Activated CD8-positive, alpha-beta T cell treated with anti-CD3 and anti-CD28 coated beads for 36 hours (primary cell): ENCODE measurements around the gene PPM1G. TPM values are rescaled to one million over a fixed set of nuclear protein-coding genes. Genes with fewer than 3 reads are reported as not detected.

Source experiments
- ATAC-seq: fragments of 200-7000 bp; cut with Tn5 transposase; one replicate; pipeline ENCODE4 v1.10.0; 2021; ENCODE audit warnings: mild to moderate bottlenecking, moderate library complexity
- CTCF ChIA-PET: fragments of 350-600 bp; sonication (Branson Sonifier 250); formaldehyde crosslinking; loops from one replicate; lab custom pipeline; 2021; ENCODE audit warnings: antibody characterized with exemption; lab: Charles Lee
- POLR2A ChIA-PET: fragments of 350-600 bp; sonication (Branson Sonifier 250); formaldehyde crosslinking; loops from one replicate; lab custom pipeline; 2021; ENCODE audit warnings: antibody characterized with exemption; lab: Charles Lee
- DNase-seq: peaks from one replicate; pipeline ENCODE4 v3.0.0-alpha.2; 2020
- H3K27ac Mint-ChIP-seq: one replicate; pipeline ENCODE4 v1.8.0; 2021; ENCODE audit warnings: mild to moderate bottlenecking, mixed read lengths
- H3K27me3 Mint-ChIP-seq: one replicate; pipeline ENCODE4 v1.8.0; 2021; ENCODE audit warnings: mixed read lengths
- H3K36me3 Mint-ChIP-seq: one replicate; pipeline ENCODE4 v1.8.0; 2021; ENCODE audit warnings: low read depth, mixed read lengths
- H3K4me1 Mint-ChIP-seq: one replicate; pipeline ENCODE4 v1.8.0; 2021; ENCODE audit warnings: low read depth, mixed read lengths
- H3K4me3 Mint-ChIP-seq: one replicate; pipeline ENCODE4 v1.8.0; 2021; ENCODE audit warnings: mild to moderate bottlenecking, moderate library complexity, mixed read lengths
- H3K9me3 Mint-ChIP-seq: one replicate; pipeline ENCODE4 v1.8.0; 2021; ENCODE audit warnings: mixed read lengths
- CTCF ChIP-seq: fragments of 200-600 bp; IDR thresholded peaks from one replicate; pipeline ENCODE4 v1.8.0; 2022; ENCODE audit warnings: antibody characterized with exemption, mild to moderate bottlenecking
- intact Hi-C: fragments of 100-400 bp; cut with micrococcal nuclease; formaldehyde crosslinking; loops from one replicate; pipeline ENCODE4 v1.10.0; 2022
- total RNA-seq, 2 experiments: library from RNA; stranded (reverse); gene quantifications; one replicate each; pipeline ENCODE4 v1.2.3, GENCODE V29; 2021

Gene PPM1G
- total RNA-seq, 2 experiments from 2014 or later = 138 to 142 TPM

GRCh38 chr2:27441958-27442919 lies 32.8 kb upstream of the PPM1G start, which contains the start of gene KRTCAP3:
KRTCAP3 (plus strand) TSS chr2:27442381; CDS start chr2:27442413, 32 bp downstream.
- Mint-ChIP-seq H3K27me3 (no peaks in the 10 kb centered on the region), H3K27ac (peak within 1 kb of the TSS; percentile 13), H3K36me3 (peaks cover 38% of the 10 kb centered on the region), H3K9me3 (no peaks in the 10 kb centered on the region), H3K4me3 (no peak within 1 kb of the TSS), H3K4me1 (peaks cover 5% of the 10 kb centered on the region)
- peak; percentile 27 for ATAC-seq
- CTCF ChIA-PET = interaction anchor here (0.8 to 1.1 kb wide), 2 partner anchors 139 to 240 kb away, joined by 3 read pairs; no protein-coding TSS in a partner anchor
- TF ChIP-seq CTCF = no peak
- no peak for DNase-seq
- POLR2A ChIA-PET = interaction anchor here (1.1 to 1.5 kb wide), 2 partner anchors 10 to 32 kb away, joined by 3 to 5 read pairs; partner anchors contain the start of gene PPM1G
- intact Hi-C loops = no loop called here

- no peaks in the 10 kb centered on the region for H3K9me3 Mint-ChIP-seq
- intact Hi-C loops = no loop called here
- peaks cover 5% of the 10 kb centered on the region for H3K4me1 Mint-ChIP-seq
- CTCF ChIA-PET = no interaction called here
- H3K4me3 Mint-ChIP-seq = no peak overlapping the region
- peak overlapping the region; percentile 20 for H3K27ac Mint-ChIP-seq
- ATAC-seq (no peak), DNase-seq (no peak)
- POLR2A ChIA-PET = interaction anchor here (1.1 to 1.5 kb wide), 2 partner anchors 9 to 32 kb away, joined by 3 to 5 read pairs; partner anchors contain the start of gene PPM1G
- no peak for TF ChIP-seq CTCF
- H3K36me3 Mint-ChIP-seq = peaks cover 41% of the 10 kb centered on the region
- H3K27me3 Mint-ChIP-seq = no peaks in the 10 kb centered on the region
These were observed 32.0 kb upstream of the PPM1G start for GRCh38 chr2:27441226-27441926.

- ATAC-seq (no peak), DNase-seq (no peak)
- H3K27me3 Mint-ChIP-seq = no peaks in the 10 kb centered on the region
- no peak for TF ChIP-seq CTCF
- H3K4me3 Mint-ChIP-seq = no peak overlapping the region
- H3K4me1 Mint-ChIP-seq = peaks cover 11% of the 10 kb centered on the region
- intact Hi-C loops = no loop called here
- peaks cover 55% of the 10 kb centered on the region for H3K36me3 Mint-ChIP-seq
- ChIA-PET CTCF (no interaction called here), POLR2A (interaction anchor here (1.3 kb wide), 1 partner anchor 9 kb away, joined by 5 read pairs; no protein-coding TSS in a partner anchor)
- H3K27ac Mint-ChIP-seq = peak overlapping the region; percentile 51
- no peaks in the 10 kb centered on the region for H3K9me3 Mint-ChIP-seq
These were observed 26.2 kb upstream of the PPM1G start for GRCh38 chr2:27435628-27436027.

GRCh38 chr2:27431395-27431794 lies 22.0 kb upstream of the PPM1G start:
- H3K27me3 Mint-ChIP-seq = no peaks in the 10 kb centered on the region
- ATAC-seq (peak; percentile 25), DNase-seq (peak; percentile 64)
- H3K4me3 Mint-ChIP-seq = peak overlapping the region; percentile 53
- H3K27ac Mint-ChIP-seq = peak overlapping the region; percentile 96
- intact Hi-C loops = no loop called here
- peaks cover 25% of the 10 kb centered on the region for H3K4me1 Mint-ChIP-seq
- ChIA-PET POLR2A (interaction anchor here (0.8 to 4.8 kb wide), 10 partner anchors 8 to 197 kb away, joined by 3 to 32 read pairs (median 6); partner anchors contain the start of genes CCDC121, GPN1, GTF3C2 and MPV17), CTCF (interaction anchor here (1.1 to 6.1 kb wide), 7 partner anchors 8 to 251 kb away, joined by 3 to 31 read pairs (median 6); partner anchors contain the start of genes EIF2B4, PPM1G and ZNF513)
- no peaks in the 10 kb centered on the region for H3K9me3 Mint-ChIP-seq
- peaks cover 40% of the 10 kb centered on the region for H3K36me3 Mint-ChIP-seq
- TF ChIP-seq CTCF = no peak
